Mesendoderm (in vitro differentiated cells): Measurements from ENCODE around the gene GPATCH4.
"Not testable (repeated sequence)": the region's sequence is repeated elsewhere in the genome, so short reads cannot be mapped to it uniquely, and the experiment has no call there.

Source experiments
- DNase-seq: peaks from one replicate; pipeline ENCODE4 v3.0.0; 2013
- H2AK5ac ChIP-seq: 2 replicates; pipeline ENCODE4 v1.6.1; 2013; ENCODE audit warnings: low read length, inconsistent platforms
- H2BK120ac ChIP-seq: 2 replicates; pipeline ENCODE4 v1.6.1; 2013; ENCODE audit warnings: low read depth, mild to moderate bottlenecking, low read length, moderate library complexity, mixed read lengths
- H2BK15ac ChIP-seq: replicated peaks from 2 replicates; pipeline ENCODE4 v1.6.1; 2013; ENCODE audit warnings: low read depth, mild to moderate bottlenecking, moderate library complexity
- H2BK5ac ChIP-seq: 2 replicates; pipeline ENCODE4 v1.6.1; 2013; ENCODE audit warnings: low read length, inconsistent platforms
- H3K18ac ChIP-seq: 2 replicates; pipeline ENCODE4 v1.6.1; 2013; ENCODE audit warnings: mild to moderate bottlenecking, low read length, mixed read lengths
- H3K23ac ChIP-seq: one replicate; pipeline ENCODE4 v1.6.1; 2013; ENCODE audit warnings: low read length
- H3K27ac ChIP-seq: 2 replicates; pipeline ENCODE4 v1.5.1; 2013; ENCODE audit warnings: low read depth, mild to moderate bottlenecking, inconsistent platforms, low read length, moderate library complexity
- H3K27me3 ChIP-seq: 2 replicates; pipeline ENCODE4 v1.6.1; 2013; ENCODE audit warnings: low read length, control low read depth, mild to moderate bottlenecking, inconsistent platforms; ENCODE audit not compliant: insufficient read depth, poor library complexity
- H3K36me3 ChIP-seq: 2 replicates; pipeline ENCODE4 v1.6.1; 2013; ENCODE audit warnings: low read length, inconsistent platforms; ENCODE audit not compliant: control insufficient read depth, insufficient read depth
- H3K4ac ChIP-seq: one replicate; pipeline ENCODE4 v1.6.1; 2013; ENCODE audit warnings: low read depth, mild to moderate bottlenecking, low read length, moderate library complexity
- H3K4me1 ChIP-seq: 2 replicates; pipeline ENCODE4 v1.6.1; 2013; ENCODE audit warnings: low read depth, low read length, inconsistent platforms; ENCODE audit not compliant: control insufficient read depth
- H3K4me2 ChIP-seq: 2 replicates; pipeline ENCODE4 v1.6.1; 2013; ENCODE audit warnings: low read length
- H3K4me3 ChIP-seq: 2 replicates; pipeline ENCODE4 v1.5.1; 2013; ENCODE audit warnings: mild to moderate bottlenecking, low read length
- H3K56ac ChIP-seq: one replicate; pipeline ENCODE4 v1.6.1; 2013; ENCODE audit warnings: low read length
- H3K79me1 ChIP-seq: 2 replicates; pipeline ENCODE4 v1.6.1; 2013; ENCODE audit warnings: low read length, inconsistent platforms
- H3K79me2 ChIP-seq: 2 replicates; pipeline ENCODE4 v1.6.1; 2013; ENCODE audit warnings: mild to moderate bottlenecking, low read length; ENCODE audit not compliant: control insufficient read depth, insufficient read depth
- H3K9ac ChIP-seq: 2 replicates; pipeline ENCODE4 v1.6.1; 2013; ENCODE audit warnings: low read length, inconsistent platforms
- H4K5ac ChIP-seq: one replicate; pipeline ENCODE4 v1.6.1; 2013; ENCODE audit warnings: low read length
- H4K8ac ChIP-seq: one replicate; pipeline ENCODE4 v1.6.1; 2013; ENCODE audit warnings: low read depth, mild to moderate bottlenecking, control low read depth, low read length, moderate library complexity
- WGBS: extraction: QIAGEN DNeasy Blood & Tissue Kit; methylation state at CpG from one replicate; pipeline ENCODE4 v1.1.7; 2013; ENCODE audit warnings: low lambda C conversion rate, missing lambda C conversion rate; ENCODE audit not compliant: insufficient coverage; ENCODE audit errors: extremely low coverage; 5-methylcytosine and 5-hydroxymethylcytosine counted together

Gene GPATCH4

DNA sequence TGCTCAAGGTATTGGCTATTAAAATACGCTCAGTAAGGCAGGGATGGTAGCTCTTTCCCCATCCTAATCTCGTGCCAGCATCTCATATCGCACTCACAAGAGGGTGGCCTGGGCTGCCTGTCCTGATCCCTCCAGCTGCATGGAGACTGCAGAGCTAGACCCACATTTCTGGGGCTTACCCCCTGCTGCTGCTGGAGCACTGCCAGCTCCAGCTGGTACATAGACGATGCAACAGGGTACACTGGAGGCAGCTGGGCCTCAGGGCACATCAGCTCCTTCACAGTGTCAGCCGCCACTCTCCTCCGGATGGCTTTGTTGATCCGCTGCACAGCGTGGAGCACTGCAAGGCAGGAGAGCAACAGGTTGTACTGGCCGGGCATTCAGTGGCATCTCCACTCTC lies 44.9 kb downstream of the GPATCH4 start:
- peaks cover 12% of the 10 kb centered on the region for H3K36me3 ChIP-seq
- no CpG with 5 or more reads among the region's 9 CpGs for WGBS

DNA sequence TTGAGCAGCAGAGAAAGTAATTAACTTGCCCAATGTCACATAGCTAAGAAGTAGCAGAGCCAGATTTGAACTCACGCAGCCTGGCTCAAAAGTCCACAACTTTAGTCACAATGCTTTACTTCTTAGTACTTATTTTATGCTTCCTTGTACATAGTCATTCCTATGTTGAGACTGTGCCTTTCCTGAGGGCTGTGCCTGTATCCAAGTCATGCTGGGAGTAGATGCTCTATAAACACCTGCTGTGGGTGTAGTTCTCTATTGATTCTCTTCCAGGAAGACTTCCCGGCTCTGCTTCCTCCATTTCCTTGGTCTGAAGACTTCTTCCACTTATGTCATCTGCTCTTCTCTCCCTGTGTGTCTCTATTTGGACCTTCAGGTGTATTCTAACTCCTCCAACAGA lies 45.6 kb downstream of the GPATCH4 start:
- no peak overlapping the region for H4K5ac ChIP-seq
- no peaks in the 10 kb centered on the region for H3K79me2 ChIP-seq
- no peak overlapping the region for H3K27ac ChIP-seq
- no peaks in the 10 kb centered on the region for H3K4me1 ChIP-seq
- H3K23ac ChIP-seq, result no peak overlapping the region
- no peak for DNase-seq
- no peak overlapping the region for H3K4ac ChIP-seq
- no peaks in the 10 kb centered on the region for H3K27me3 ChIP-seq
- no peak overlapping the region for H4K8ac ChIP-seq
- no peaks in the 10 kb centered on the region for H3K79me1 ChIP-seq
- no CpG with 5 or more reads among the region's 2 CpGs for WGBS
- no peak overlapping the region for H3K9ac ChIP-seq
- H3K36me3 ChIP-seq, result peaks cover 11% of the 10 kb centered on the region
- no peak overlapping the region for H3K4me3 ChIP-seq
- H3K56ac ChIP-seq, result no peak overlapping the region
- H3K4me2 ChIP-seq, result no peak overlapping the region
- H2AK5ac ChIP-seq, result no peak overlapping the region
- no peak overlapping the region for H2BK5ac ChIP-seq
- no peak overlapping the region for H3K18ac ChIP-seq
- no peak overlapping the region for H2BK120ac ChIP-seq
- no peak overlapping the region for H2BK15ac ChIP-seq

More for the DNA sequence above, 44.9 kb downstream of the GPATCH4 start:
- Histone ChIP-seq H3K27ac (no peak overlapping the region), H2BK15ac (no peak overlapping the region), H2AK5ac (no peak overlapping the region), H3K4me1 (no peaks in the 10 kb centered on the region), H3K4ac (no peak overlapping the region), H3K23ac (no peak overlapping the region), H3K4me2 (no peak overlapping the region), H2BK120ac (no peak overlapping the region), H3K18ac (no peak overlapping the region), H2BK5ac (no peak overlapping the region), H3K79me2 (no peaks in the 10 kb centered on the region), H3K79me1 (no peaks in the 10 kb centered on the region), H4K8ac (no peak overlapping the region), H3K4me3 (no peak overlapping the region), H3K56ac (no peak overlapping the region), H4K5ac (no peak overlapping the region), H3K9ac (no peak overlapping the region), H3K27me3 (no peaks in the 10 kb centered on the region)
- DNase-seq, result no peak

DNA sequence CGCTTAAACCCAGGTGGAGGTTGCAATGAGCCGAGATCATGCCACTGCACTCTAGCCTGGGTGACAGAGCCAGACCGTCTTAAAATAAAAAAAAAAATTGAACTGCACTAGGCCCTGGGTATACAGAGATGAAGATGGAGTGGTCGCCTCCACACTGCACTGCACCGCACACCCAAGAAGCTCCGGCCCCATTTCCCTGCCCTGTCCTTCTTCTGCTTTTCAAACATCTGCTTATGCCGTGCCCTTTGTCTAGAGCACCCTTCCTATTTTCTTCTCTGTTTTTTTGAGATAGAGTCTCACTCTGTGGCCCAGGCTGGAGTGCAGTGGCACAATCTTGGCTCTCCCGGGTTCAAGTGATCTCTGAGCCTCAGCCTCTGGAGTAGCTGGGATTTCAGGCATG lies 46.3 kb downstream of the GPATCH4 start:
- Histone ChIP-seq H3K79me1 (no peaks in the 10 kb centered on the region), H3K4ac (no peak overlapping the region), H4K5ac (no peak overlapping the region), H2BK5ac (no peak overlapping the region), H3K56ac (no peak overlapping the region), H3K27ac (no peak overlapping the region), H2BK120ac (no peak overlapping the region), H3K4me3 (no peak overlapping the region), H3K27me3 (no peaks in the 10 kb centered on the region), H3K4me2 (no peak overlapping the region), H4K8ac (no peak overlapping the region), H3K18ac (no peak overlapping the region), H3K23ac (no peak overlapping the region), H3K36me3 (peaks cover 13% of the 10 kb centered on the region), H2BK15ac (no peak overlapping the region), H3K9ac (no peak overlapping the region), H3K4me1 (no peaks in the 10 kb centered on the region), H2AK5ac (no peak overlapping the region), H3K79me2 (no peaks in the 10 kb centered on the region)
- WGBS, result no CpG with 5 or more reads among the region's 8 CpGs
- DNase-seq, result no peak

DNA sequence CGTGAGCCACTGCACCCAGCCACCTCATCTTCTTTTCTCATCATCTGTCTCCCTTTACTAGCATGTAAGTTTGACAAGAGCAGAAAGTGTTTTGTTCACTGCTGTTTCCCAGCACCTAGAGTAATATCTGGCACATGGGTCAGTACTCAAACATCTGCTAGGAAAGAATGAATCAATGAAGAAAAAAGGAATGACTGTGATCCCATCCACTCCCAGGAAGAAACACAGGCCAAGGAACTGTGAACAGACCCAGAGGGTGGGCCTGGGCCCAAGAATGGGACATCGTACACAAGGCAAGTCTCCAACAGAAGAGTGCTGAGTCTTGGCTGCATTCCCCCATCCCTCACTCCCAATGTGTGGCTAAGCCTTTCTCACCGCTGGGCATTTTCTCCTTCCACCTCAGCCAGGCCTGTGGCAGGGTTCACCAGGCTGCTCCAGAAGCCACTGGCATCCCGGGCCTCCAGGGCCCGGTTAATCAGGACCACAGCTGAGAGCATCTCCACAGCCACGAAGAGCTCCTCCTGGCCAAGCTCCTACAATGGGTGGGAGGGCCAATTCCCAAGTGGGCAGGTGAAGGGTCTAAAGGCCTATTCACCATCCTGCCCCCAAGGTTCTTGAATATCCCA lies 47.3 kb downstream of the GPATCH4 start:
- Histone ChIP-seq H3K4ac (no peak overlapping the region), H4K5ac (no peak overlapping the region), H3K79me1 (no peaks in the 10 kb centered on the region), H3K18ac (no peak overlapping the region), H3K27ac (no peak overlapping the region), H2AK5ac (no peak overlapping the region), H2BK15ac (no peak overlapping the region), H2BK5ac (no peak overlapping the region), H3K79me2 (no peaks in the 10 kb centered on the region), H4K8ac (no peak overlapping the region), H3K4me2 (no peak overlapping the region), H3K9ac (no peak overlapping the region), H3K4me3 (no peak overlapping the region), H3K23ac (no peak overlapping the region), H3K56ac (no peak overlapping the region), H3K27me3 (no peaks in the 10 kb centered on the region), H3K4me1 (no peaks in the 10 kb centered on the region), H3K36me3 (peaks cover 10% of the 10 kb centered on the region), H2BK120ac (no peak overlapping the region)
- DNase-seq, result no peak
- WGBS, result no CpG with 5 or more reads among the region's 6 CpGs

DNA sequence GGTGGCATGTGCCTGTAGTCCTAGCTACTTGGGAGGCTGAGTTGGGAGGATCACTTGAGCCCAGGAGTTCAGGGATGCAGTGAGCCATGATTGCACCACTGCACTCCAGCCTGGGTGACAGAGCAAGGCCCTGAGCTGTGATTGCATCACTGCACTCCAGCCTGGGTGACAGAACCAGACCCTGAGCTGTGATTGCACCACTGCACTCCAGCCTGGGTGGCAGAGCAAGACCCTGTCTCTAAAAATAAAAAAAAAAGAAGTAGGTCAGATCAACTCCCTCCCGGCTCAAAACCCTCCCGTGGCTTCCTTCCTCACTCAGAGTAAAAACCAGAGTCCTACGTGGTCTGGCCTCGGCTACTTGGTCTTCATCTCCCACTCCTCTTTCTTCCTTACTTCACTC lies 48.3 kb downstream of the GPATCH4 start:
- not testable (repeated sequence) for H3K4me1 ChIP-seq, H3K27ac ChIP-seq, H3K18ac ChIP-seq, H2BK120ac ChIP-seq, H3K79me2 ChIP-seq, H3K23ac ChIP-seq, H3K4me3 ChIP-seq, H3K27me3 ChIP-seq, H3K56ac ChIP-seq, H3K4ac ChIP-seq, H4K5ac ChIP-seq, H3K4me2 ChIP-seq, H2AK5ac ChIP-seq, H2BK15ac ChIP-seq, H4K8ac ChIP-seq, DNase-seq, H3K9ac ChIP-seq, H3K79me1 ChIP-seq, H3K36me3 ChIP-seq, H2BK5ac ChIP-seq
- no CpG with 5 or more reads among the region's 4 CpGs for WGBS

DNA sequence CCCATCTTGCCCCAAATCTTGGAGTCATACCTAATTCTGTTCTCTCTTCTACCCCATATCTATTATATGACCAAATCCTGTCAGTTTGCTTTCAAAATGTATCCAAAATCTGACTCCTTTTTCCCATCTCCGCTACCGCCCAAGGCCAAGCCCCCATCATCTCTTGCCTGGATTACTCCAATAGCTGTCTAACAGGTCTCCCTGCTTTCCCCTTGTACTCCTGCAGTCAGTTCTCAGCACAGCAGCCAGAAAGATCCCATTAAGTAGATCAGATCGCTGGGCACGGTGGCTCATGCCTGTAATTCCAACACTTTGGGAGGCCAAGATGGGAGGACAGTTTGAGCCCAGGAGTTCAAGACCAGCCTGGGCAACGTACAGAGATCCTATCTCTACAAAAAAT lies 48.8 kb downstream of the GPATCH4 start:
- Histone ChIP-seq H3K23ac (no peak overlapping the region), H3K4me3 (no peak overlapping the region), H3K79me2 (no peaks in the 10 kb centered on the region), H3K4me2 (no peak overlapping the region), H2AK5ac (no peak overlapping the region), H3K27ac (no peak overlapping the region), H3K27me3 (no peaks in the 10 kb centered on the region), H3K4ac (no peak overlapping the region), H2BK120ac (no peak overlapping the region), H2BK5ac (no peak overlapping the region), H3K79me1 (no peaks in the 10 kb centered on the region), H3K18ac (no peak overlapping the region), H4K5ac (no peak overlapping the region), H4K8ac (no peak overlapping the region), H3K56ac (no peak overlapping the region), H3K9ac (no peak overlapping the region), H2BK15ac (no peak overlapping the region), H3K36me3 (peaks cover 10% of the 10 kb centered on the region), H3K4me1 (no peaks in the 10 kb centered on the region)
- no peak for DNase-seq
- no CpG with 5 or more reads among the region's 5 CpGs for WGBS
